ENCODE results near the gene GHR. TPM values are rescaled to one million over a fixed set of nuclear protein-coding genes. Genes with fewer than 3 reads are reported as not detected.

The GHR gene
- total RNA-seq, 3 donors from 2014 or later (not counting 1 experiment from before 2014, with no cell fraction given): not detected

DNA sequence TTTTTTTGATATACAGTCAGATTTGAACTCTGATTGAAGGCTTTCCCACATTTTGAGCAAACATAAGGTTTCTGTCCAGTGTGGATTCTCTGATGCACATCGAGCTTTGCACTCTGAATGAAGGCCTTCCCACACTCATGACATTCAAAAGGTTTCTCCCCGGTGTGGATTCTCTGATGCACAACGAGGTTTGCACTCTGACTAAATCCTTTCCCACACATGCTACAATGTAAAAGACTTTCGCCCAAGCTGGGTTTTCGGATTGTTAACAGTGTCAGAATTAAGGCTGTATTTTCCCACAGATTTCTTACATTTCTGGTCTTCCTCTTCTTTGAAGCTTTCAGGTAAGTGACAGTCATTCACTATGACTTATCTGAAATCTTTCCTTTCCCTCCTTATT is 44.3 kb downstream of the GHR start:
- Mint-ChIP-seq H3K27ac (no peak overlapping the region), H3K27me3 (ENCODE audit: low read depth in 2 of 2) (no peaks in the 10 kb centered on the region), H3K36me3 (no peaks in the 10 kb centered on the region), H3K4me1 (no peaks in the 10 kb centered on the region), H3K4me3 (no peak overlapping the region), H3K9me3 (no peaks in the 10 kb centered on the region)
- no peaks in the 10 kb centered on the region for H3K9me3 ChIP-seq (ENCODE audit: control insufficient read depth, insufficient read depth, low read length)
- DNase-seq: no peak
- ATAC-seq: no peak
- H3K4me3 ChIP-seq (ENCODE audit: low read length): no peak overlapping the region
- no peaks in the 10 kb centered on the region for H3K27me3 ChIP-seq (ENCODE audit: control insufficient read depth, insufficient read depth, low read length)
- H3K27ac ChIP-seq (ENCODE audit: low read length): no peak overlapping the region
- TF ChIP-seq, protein P1, sequence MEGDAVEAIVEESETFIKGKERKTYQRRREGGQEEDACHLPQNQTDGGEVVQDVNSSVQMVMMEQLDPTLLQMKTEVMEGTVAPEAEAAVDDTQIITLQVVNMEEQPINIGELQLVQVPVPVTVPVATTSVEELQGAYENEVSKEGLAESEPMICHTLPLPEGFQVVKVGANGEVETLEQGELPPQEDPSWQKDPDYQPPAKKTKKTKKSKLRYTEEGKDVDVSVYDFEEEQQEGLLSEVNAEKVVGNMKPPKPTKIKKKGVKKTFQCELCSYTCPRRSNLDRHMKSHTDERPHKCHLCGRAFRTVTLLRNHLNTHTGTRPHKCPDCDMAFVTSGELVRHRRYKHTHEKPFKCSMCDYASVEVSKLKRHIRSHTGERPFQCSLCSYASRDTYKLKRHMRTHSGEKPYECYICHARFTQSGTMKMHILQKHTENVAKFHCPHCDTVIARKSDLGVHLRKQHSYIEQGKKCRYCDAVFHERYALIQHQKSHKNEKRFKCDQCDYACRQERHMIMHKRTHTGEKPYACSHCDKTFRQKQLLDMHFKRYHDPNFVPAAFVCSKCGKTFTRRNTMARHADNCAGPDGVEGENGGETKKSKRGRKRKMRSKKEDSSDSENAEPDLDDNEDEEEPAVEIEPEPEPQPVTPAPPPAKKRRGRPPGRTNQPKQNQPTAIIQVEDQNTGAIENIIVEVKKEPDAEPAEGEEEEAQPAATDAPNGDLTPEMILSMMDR (IDR thresholded peaks at IDR 0.05): no peak
- no peaks in the 10 kb centered on the region for H3K36me3 ChIP-seq (ENCODE audit: control insufficient read depth, insufficient read depth, low read length)
- no peaks in the 10 kb centered on the region for H3K4me1 ChIP-seq (ENCODE audit: control insufficient read depth, insufficient read depth, low read length)
- WGBS (ENCODE audit: insufficient coverage): 92% methylated on average over 5 of the region's 5 CpGs
- intact Hi-C loops (cut with micrococcal nuclease): no loop called here

DNA sequence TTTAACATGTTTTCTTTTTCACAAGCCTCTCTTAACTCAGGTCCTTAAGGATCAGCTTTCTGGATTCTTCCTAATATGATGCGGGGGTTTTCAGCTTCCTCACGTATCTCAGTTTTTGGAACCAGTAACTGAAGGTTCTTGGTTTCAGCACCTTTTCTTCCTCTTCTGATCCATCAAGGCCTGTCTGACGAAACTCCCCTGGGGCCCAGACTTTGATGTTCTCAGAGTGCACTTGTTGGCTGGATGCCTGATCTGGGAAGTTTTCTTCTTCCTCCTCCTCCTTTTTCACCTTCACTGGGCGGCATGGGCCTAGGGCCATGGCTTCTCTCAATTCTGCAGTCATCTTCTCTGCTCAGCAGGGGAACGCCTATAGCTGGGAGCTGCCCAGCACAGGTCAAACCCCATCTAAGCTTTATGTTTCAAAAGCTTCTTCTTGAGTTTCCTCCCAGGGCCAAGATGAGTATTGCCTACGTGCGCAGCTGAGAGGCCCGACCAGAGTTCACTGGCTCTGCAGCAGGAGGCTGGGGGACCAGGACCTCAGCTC is 44.8 kb downstream of the GHR start:
- Histone ChIP-seq H3K9me3 (ENCODE audit: control insufficient read depth, insufficient read depth, low read length) (no peaks in the 10 kb centered on the region), H3K4me3 (ENCODE audit: low read length) (no peak overlapping the region), H3K36me3 (ENCODE audit: control insufficient read depth, insufficient read depth, low read length) (no peaks in the 10 kb centered on the region), H3K27me3 (ENCODE audit: control insufficient read depth, insufficient read depth, low read length) (no peaks in the 10 kb centered on the region), H3K4me1 (ENCODE audit: control insufficient read depth, insufficient read depth, low read length) (no peaks in the 10 kb centered on the region), H3K27ac (ENCODE audit: low read length) (no peak overlapping the region)
- Mint-ChIP-seq H3K9me3 (no peaks in the 10 kb centered on the region), H3K4me1 (no peaks in the 10 kb centered on the region), H3K36me3 (no peaks in the 10 kb centered on the region), H3K27me3 (ENCODE audit: low read depth in 2 of 2) (no peaks in the 10 kb centered on the region), H3K4me3 (no peak overlapping the region), H3K27ac (no peak overlapping the region)
- intact Hi-C loops (cut with micrococcal nuclease): no loop called here
- TF ChIP-seq, protein P1 (IDR thresholded peaks at IDR 0.05): no peak
- 89% methylated on average over 8 of the region's 8 CpGs for WGBS (ENCODE audit: insufficient coverage)
- no peak for DNase-seq
- no peak for ATAC-seq

DNA sequence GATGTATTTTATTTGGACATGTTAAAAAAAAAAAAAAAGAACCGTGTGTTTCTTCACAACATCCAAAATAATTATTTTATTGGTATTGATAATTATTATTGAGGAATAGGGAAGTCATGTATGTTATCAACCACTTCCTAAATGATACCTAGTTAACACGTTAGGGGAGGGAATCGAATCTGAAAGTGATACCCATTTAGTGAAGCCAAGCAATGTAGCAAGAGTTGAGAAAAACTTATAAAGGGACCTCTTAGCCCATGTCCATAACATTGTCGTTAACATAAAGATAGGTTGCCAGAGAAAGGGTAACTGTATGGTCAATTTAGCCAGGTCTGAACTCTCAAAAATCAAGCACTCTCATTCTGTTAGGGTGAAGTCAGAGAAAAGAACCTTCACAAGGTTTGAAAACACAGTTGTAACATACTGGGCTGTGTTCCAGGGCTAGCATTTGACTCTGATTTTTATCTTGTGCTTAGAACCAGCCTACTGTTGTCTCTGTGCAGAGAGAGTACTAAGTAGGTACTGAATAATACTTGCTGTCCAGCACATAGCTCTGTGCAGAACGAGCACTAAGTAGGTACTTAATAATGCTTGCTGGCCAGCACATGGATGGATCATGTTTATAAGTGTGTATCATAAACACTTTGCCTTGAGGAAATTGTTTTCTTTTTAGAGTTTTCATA is 60.4 kb downstream of the GHR start:
- Histone ChIP-seq H3K27ac (ENCODE audit: low read length) (no peak overlapping the region), H3K36me3 (ENCODE audit: control insufficient read depth, insufficient read depth, low read length) (no peaks in the 10 kb centered on the region), H3K4me3 (ENCODE audit: low read length) (no peak overlapping the region), H3K4me1 (ENCODE audit: control insufficient read depth, insufficient read depth, low read length) (no peaks in the 10 kb centered on the region), H3K27me3 (ENCODE audit: control insufficient read depth, insufficient read depth, low read length) (no peaks in the 10 kb centered on the region), H3K9me3 (ENCODE audit: control insufficient read depth, insufficient read depth, low read length) (no peaks in the 10 kb centered on the region)
- peaks cover 0 to 2% of the 10 kb centered on the region in 2 donors for H3K9me3 Mint-ChIP-seq
- DNase-seq (no peak), ATAC-seq (no peak)
- no peak overlapping the region for H3K4me3 Mint-ChIP-seq
- intact Hi-C loops (cut with micrococcal nuclease): no loop called here
- 64% methylated on average over 2 of the region's 5 CpGs for WGBS (ENCODE audit: insufficient coverage)
- no peaks in the 10 kb centered on the region for H3K36me3 Mint-ChIP-seq
- H3K4me1 Mint-ChIP-seq: no peaks in the 10 kb centered on the region
- H3K27me3 Mint-ChIP-seq (ENCODE audit: low read depth in 2 of 2): no peaks in the 10 kb centered on the region
- TF ChIP-seq, protein P1 (IDR thresholded peaks at IDR 0.05): no peak
- H3K27ac Mint-ChIP-seq: no peak overlapping the region

DNA sequence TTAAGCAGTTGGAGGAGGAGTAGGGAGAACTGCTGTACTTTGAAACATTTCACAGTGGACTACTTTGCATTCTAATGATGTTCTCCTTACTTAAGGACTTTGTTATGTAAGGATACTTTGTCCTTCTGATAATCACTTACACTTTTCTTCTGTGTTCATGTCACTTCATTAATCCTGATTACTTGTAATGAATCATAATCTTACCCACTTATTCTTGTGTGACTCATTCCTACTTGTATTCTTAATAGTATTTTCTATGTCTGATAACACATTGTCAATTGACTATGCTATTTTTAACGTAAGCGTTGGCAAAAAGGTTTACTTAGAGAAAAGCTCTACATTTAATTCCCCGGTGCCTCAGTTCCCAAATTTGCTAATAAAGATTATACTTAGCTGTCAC is 63.8 kb downstream of the GHR start:
- intact Hi-C loops (cut with micrococcal nuclease): no loop called here
- WGBS (ENCODE audit: insufficient coverage): 93% methylated on average over 3 of the region's 3 CpGs
- Mint-ChIP-seq H3K9me3 (peaks cover 0 to 2% of the 10 kb centered on the region in 2 donors), H3K27ac (no peak overlapping the region), H3K36me3 (no peaks in the 10 kb centered on the region), H3K4me1 (no peaks in the 10 kb centered on the region), H3K27me3 (ENCODE audit: low read depth in 2 of 2) (no peaks in the 10 kb centered on the region), H3K4me3 (no peak overlapping the region)
- Histone ChIP-seq H3K4me3 (ENCODE audit: low read length) (no peak overlapping the region), H3K36me3 (ENCODE audit: control insufficient read depth, insufficient read depth, low read length) (no peaks in the 10 kb centered on the region), H3K27ac (ENCODE audit: low read length) (no peak overlapping the region), H3K9me3 (ENCODE audit: control insufficient read depth, insufficient read depth, low read length) (no peaks in the 10 kb centered on the region), H3K4me1 (ENCODE audit: control insufficient read depth, insufficient read depth, low read length) (no peaks in the 10 kb centered on the region), H3K27me3 (ENCODE audit: control insufficient read depth, insufficient read depth, low read length) (no peaks in the 10 kb centered on the region)
- no peak for DNase-seq
- no peak for ATAC-seq
- TF ChIP-seq, protein P1 (IDR thresholded peaks at IDR 0.05): no peak
